GM18498 (cell line): Measurements from ENCODE around the gene GARRE1.

Experiments
- ATAC-seq: cut with Tn5 transposase; IDR thresholded peaks from one replicate; pipeline ENCODE4 v1.9.1; 2021; ENCODE audit warnings: mild to moderate bottlenecking, moderate library complexity; ENCODE audit not compliant: unreplicated experiment

GARRE1 gene

DNA sequence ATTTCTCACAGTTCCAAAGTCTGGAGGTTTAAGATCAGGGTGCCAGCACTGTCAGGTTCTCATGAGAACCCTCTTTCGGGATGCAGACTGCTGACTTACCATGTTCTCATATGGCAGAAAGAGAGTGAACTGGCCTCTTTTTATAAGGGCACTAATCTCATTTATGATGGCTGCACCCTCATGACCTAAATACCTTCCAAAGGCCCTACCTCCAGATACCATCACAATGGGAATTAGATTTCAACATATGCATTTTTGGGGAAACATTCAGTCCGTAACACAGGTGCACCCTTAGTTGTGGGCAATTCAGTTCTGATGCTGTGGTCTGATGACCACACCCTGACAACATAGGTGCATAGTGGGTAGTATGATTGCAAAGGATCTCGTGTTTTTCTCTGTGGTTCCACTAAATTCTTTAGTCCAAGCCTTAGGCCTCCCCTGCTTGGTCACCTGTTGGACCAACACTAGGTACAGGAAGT is 33.3 kb downstream of the GARRE1 start:
- ATAC-seq = no peak

DNA sequence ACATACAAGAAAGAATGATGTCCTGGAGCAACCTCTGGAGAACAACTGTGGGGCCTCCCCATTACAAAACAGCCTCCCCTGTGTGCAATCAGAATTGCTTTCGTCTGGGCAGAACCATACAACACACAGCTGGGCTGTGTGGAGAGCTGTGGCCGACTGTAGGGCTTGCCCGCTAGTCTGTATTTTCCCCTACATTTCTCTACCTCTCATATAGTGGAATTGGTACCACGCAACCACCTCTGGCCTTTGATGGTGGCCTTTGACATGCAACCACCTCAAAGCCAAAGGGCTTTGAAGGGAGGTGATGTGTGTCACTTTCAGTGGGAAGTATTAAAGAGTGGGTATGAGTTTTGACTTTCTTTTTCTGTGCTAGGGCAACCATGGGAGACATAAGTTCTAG is 34.0 kb downstream of the GARRE1 start:
- no peak for ATAC-seq

DNA sequence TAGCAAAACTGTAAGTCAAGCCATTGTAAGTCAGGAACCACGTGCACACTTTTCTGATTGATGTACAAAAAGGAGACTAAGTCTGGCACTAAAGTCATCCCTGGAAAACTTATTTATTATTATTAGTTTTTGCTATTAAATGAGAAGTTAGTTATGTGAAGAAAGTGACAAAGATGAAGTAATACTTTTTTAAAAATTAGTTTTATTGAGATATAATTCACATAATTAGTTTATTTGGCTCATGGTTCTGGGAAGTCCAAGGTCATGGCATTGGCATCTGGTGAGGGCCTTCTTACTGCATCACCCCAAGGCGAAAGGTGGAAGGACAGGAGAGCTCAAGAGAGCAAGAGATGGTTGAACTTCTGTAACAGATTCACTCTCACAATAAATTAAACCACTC is 36.9 kb downstream of the GARRE1 start:
- no peak for ATAC-seq

DNA sequence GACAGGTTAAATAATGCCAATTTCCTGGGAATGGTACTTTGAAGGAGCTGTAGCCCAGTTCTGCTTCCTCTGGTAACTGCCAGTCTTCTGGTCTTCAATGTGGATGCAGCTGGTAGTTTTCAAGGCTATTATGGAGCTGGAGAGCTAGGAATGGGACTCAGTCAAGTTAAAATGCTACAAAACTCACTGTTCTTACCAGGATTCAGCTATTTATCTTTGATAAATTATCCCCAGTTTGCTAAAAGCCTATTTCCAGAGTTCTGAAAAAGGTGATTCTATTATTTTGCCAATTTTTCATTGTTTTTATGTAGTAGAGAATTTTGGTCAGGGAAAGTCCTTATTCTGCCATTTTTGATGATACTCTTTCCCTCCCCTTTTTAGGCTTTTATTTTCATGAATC is 40.7 kb downstream of the GARRE1 start:
- ATAC-seq = no peak

DNA sequence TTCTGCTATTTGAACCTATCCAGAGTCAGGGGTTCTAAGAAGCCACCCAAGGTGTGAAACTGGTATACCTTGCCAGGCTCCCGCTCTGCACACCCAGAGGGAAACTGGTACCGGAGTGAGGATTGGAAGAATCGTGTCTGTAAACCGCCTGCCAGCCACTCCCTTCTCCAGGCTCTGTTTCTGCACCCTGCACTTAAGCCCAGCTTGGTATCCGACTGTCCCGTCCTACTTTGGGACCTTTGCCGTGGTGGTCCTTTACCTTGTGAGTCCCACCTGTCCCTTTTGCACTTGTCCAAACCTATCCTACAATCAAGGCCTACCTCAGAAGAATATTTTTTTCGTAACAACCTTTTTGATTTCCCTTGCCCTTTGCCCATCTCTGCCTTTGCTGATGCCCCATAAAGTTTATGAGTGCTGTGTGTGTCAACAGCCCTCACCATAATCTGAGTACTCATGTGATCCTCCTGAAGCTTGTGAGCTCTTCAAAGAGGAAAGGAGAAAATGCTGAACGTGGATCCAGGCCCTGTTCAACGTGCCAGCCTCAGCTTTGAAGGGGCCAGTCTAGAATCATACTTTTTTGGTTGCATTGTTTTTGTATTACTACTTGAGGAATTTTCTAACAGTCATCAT is 44.7 kb downstream of the GARRE1 start:
- no peak for ATAC-seq

DNA sequence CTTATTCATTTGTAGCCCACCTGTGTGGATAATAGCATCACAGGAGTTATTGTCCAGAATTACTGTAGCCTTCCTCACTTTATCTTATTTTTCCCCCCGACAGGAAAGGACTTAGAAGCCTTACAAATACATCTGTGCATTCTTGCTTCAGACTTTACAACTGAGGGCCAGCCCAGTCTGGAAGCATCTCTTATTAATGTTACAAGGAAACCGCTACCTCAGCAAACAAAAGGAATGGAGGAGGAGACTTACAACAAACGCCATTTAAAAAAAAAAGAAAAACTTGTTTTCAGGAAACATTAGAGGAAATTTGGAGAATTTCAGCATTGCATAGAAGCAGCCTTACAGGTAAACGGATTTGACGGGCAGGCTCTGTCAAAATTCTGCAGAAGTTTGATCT is 45.2 kb downstream of the GARRE1 start:
- no peak for ATAC-seq

DNA sequence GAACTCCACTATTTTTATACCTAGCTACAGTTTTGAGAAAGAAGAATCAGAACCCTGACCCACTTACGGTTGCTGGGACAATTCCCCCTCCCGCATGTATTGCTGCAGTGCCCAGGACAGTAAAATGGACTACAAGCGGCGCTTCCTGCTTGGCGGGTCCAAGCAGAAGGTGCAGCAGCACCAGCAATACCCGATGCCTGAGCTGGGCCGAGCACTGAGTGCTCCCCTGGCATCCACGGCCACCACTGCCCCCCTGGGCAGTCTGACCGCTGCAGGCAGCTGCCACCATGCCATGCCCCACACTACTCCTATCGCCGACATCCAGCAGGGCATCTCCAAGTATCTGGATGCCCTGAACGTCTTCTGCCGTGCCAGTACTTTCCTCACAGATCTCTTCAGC is 46.0 kb downstream of the GARRE1 start:
- ATAC-seq = no peak

DNA sequence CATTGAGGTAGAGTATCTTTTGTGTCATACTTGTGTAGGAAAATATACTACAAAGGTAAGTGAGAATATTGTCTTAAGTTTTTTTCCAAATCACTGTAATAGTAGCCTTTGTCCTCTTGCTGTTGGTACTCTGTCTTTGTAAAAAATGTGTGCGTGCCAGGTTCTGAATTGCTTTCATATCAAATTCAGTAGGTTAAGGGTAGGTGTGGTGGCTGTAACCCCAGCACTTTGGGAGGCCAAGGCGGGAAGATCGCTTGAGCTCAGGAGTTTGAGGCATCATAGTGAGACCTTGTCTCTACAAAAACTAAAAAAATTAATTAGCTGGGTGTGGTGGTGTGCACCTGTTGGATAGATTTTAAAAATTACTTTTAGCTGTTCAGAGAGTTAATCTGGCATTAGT is 46.6 kb downstream of the GARRE1 start:
- ATAC-seq = no peak
